Tibial nerve (tissue), 4 donors: Measurements from ENCODE around the gene MFGE8.

Source experiments
- CTCF ChIP-seq, 5 experiments: fragments of 200-600 bp in 3 of 5; fragments of 450-650 bp in 2 of 5; sonication (generic) in 3 of 5; IDR thresholded peaks; one replicate each; pipeline ENCODE4 v1.5.1; 2016 to 2019; ENCODE audit warnings: antibody characterized with exemption in 5 of 5, mild to moderate bottlenecking in 3 of 5, moderate library complexity in 2 of 5
- EP300 ChIP-seq, 2 donors: sonication (generic); formaldehyde crosslinking; IDR thresholded peaks; one replicate each; pipeline ENCODE4 v1.6.1; 2017; ENCODE audit warnings: antibody characterized with exemption in 2 of 2, mild to moderate bottlenecking in 1 of 2
- POLR2A ChIP-seq, 2 donors: fragments of 450-650 bp; IDR thresholded peaks; one replicate each; pipeline ENCODE4 v1.6.1; 2017; ENCODE audit warnings: antibody characterized with exemption in 2 of 2, mild to moderate bottlenecking in 2 of 2, moderate library complexity in 2 of 2

GRCh38 chr15:88882785-88883184 is 30.4 kb downstream of the MFGE8 start:
- no peak for TF ChIP-seq CTCF (IDR thresholded peaks at IDR 0.05)
- TF ChIP-seq EP300 (IDR thresholded peaks at IDR 0.05) = no peak
- no peak for TF ChIP-seq POLR2A (IDR thresholded peaks at IDR 0.05)
